Body of pancreas (tissue), 4 donors: ENCODE data around the gene MARK4. TPM values are rescaled to one million over a fixed set of nuclear protein-coding genes. Genes with fewer than 3 reads are reported as not detected.

ENCODE experiments used
- ATAC-seq: fragments of 150-250 bp; one replicate; pipeline ENCODE4 v1.9.1; 2016
- DNase-seq, 4 donors: peaks; one replicate each; pipeline ENCODE4 v3.0.0-alpha.2; 2019
- H3K27ac ChIP-seq, 4 donors: fragments of 200-600 bp; sonication (generic); 1 replicate in 3 of 4; 2 replicates in 1 of 4; pipeline versions ENCODE4 v1.5.1 to v1.6.1; 2016 to 2019; ENCODE audit warnings: mild to moderate bottlenecking in 1 of 4, mixed read lengths in 1 of 4, moderate library complexity in 1 of 4
- H3K27me3 ChIP-seq, 2 donors: fragments of 200-600 bp; sonication (generic); one replicate each; pipeline ENCODE4 v1.6.0; 2016; ENCODE audit warnings: mild to moderate bottlenecking in 1 of 2
- H3K36me3 ChIP-seq, 2 donors: fragments of 200-600 bp; sonication (generic); replicated peaks in 1 of 2; 2 replicates each; pipeline ENCODE4 v1.5.1; 2016; ENCODE audit warnings: low read depth in 2 of 2; ENCODE audit not compliant: insufficient read depth in 1 of 2
- H3K4me1 ChIP-seq: fragments of 200-600 bp; sonication (generic); one replicate; pipeline ENCODE4 v1.6.0; 2016
- H3K4me3 ChIP-seq, 2 donors: fragments of 200-600 bp; sonication (generic); 1 replicate in 1 of 2; 2 replicates in 1 of 2; pipeline ENCODE4 v1.5.1; 2016 to 2019
- H3K9me3 ChIP-seq, 3 donors: fragments of 200-600 bp; sonication (generic); 1 replicate in 2 of 3; 2 replicates in 1 of 3; pipeline ENCODE4 v1.5.1; 2016
- CTCF ChIP-seq, 7 experiments: fragments of 450-650 bp in 4 of 7; fragments of 200-600 bp in 3 of 7; sonication (generic) in 3 of 7; IDR thresholded peaks; one replicate each; pipeline ENCODE4 v1.5.1; 2016 to 2019; ENCODE audit warnings: antibody characterized with exemption in 7 of 7
- POLR2A ChIP-seq, 3 donors: fragments of 450-650 bp; IDR thresholded peaks; one replicate each; pipeline ENCODE4 v1.6.1; 2016; ENCODE audit warnings: antibody characterized with exemption in 3 of 3, mild to moderate bottlenecking in 2 of 3
- WGBS, 2 donors: methylation state at CpG; one replicate each; pipeline ENCODE4 v1.1.5; 2017; 5-methylcytosine and 5-hydroxymethylcytosine counted together
- intact Hi-C: fragments of 100-400 bp; cut with DNase I; formaldehyde crosslinking; loops from one replicate; pipeline ENCODE4 v1.15.1; 2023
- total RNA-seq, 2 donors: library from RNA; depleted of rRNA; stranded (reverse); fragments of >200 nt; gene quantifications; one replicate each; pipeline ENCODE4 v1.1.0, GENCODE V29; 2016

Gene MARK4
- total RNA-seq, 2 donors from 2014 or later, result 9.2 to 12.5 TPM

GRCh38 chr19:45294291-45295029 is 43.4 kb downstream of the MARK4 start:
- H3K4me1 ChIP-seq, result peaks cover 17% of the 10 kb centered on the region
- no peaks in the 10 kb centered on the region for H3K27me3 ChIP-seq
- peak; percentile 88 for ATAC-seq
- intact Hi-C loops, result no loop called here
- H3K36me3 ChIP-seq, result no peaks in the 10 kb centered on the region
- peak; percentile 46 to 72 (median 64) for DNase-seq
- no peaks in the 10 kb centered on the region for H3K9me3 ChIP-seq
- no peak overlapping the region for H3K4me3 ChIP-seq
- TF ChIP-seq CTCF (IDR thresholded peaks at IDR 0.05) (no peak), POLR2A (IDR thresholded peaks at IDR 0.05) (no peak)
- 46 to 49% methylated on average over 8 to 12 of the region's 12 CpGs for WGBS, 2 donors
- peak overlapping the region in 3 of 4 donors; percentile 13 to 75 (median 54) for H3K27ac ChIP-seq

GRCh38 chr19:45295873-45296272 is 44.8 kb downstream of the MARK4 start:
- Histone ChIP-seq H3K4me1 (peaks cover 17% of the 10 kb centered on the region), H3K27me3 (no peaks in the 10 kb centered on the region), H3K36me3 (no peaks in the 10 kb centered on the region), H3K4me3 (no peak overlapping the region), H3K9me3 (no peaks in the 10 kb centered on the region), H3K27ac (peak overlapping the region in 1 of 4 donors; percentile 13)
- intact Hi-C loops, result no loop called here
- no peak for ATAC-seq
- no peak for TF ChIP-seq POLR2A (IDR thresholded peaks at IDR 0.05)
- no peak for TF ChIP-seq CTCF (IDR thresholded peaks at IDR 0.05)
- DNase-seq, result no peak

GRCh38 chr19:45296355-45296754 is 45.3 kb downstream of the MARK4 start:
- Histone ChIP-seq H3K4me3 (no peak overlapping the region), H3K4me1 (peaks cover 17% of the 10 kb centered on the region), H3K27ac (no peak overlapping the region), H3K27me3 (no peaks in the 10 kb centered on the region), H3K9me3 (no peaks in the 10 kb centered on the region), H3K36me3 (no peaks in the 10 kb centered on the region)
- no peak for ATAC-seq
- 96 to 98% methylated on average over 4 of the region's 4 CpGs for WGBS, 2 donors
- TF ChIP-seq POLR2A (IDR thresholded peaks at IDR 0.05) (no peak), CTCF (IDR thresholded peaks at IDR 0.05) (no peak)
- intact Hi-C loops, result no loop called here
- no peak for DNase-seq

GRCh38 chr19:45297674-45298073 is 46.6 kb downstream of the MARK4 start:
- H3K36me3 ChIP-seq, result no peaks in the 10 kb centered on the region
- WGBS, 2 donors, result 94 to 97% methylated on average over 8 to 10 of the region's 18 CpGs
- peaks cover 17% of the 10 kb centered on the region for H3K4me1 ChIP-seq
- H3K27me3 ChIP-seq, result no peaks in the 10 kb centered on the region
- DNase-seq (no peak), ATAC-seq (no peak)
- intact Hi-C loops, result no loop called here
- H3K9me3 ChIP-seq, result no peaks in the 10 kb centered on the region
- no peak overlapping the region for H3K27ac ChIP-seq
- TF ChIP-seq CTCF (IDR thresholded peaks at IDR 0.05), result no peak
- TF ChIP-seq POLR2A (IDR thresholded peaks at IDR 0.05), result no peak
- no peak overlapping the region for H3K4me3 ChIP-seq

- ATAC-seq, result no peak
- no peaks in the 10 kb centered on the region for H3K9me3 ChIP-seq
- DNase-seq, result no peak
- H3K27ac ChIP-seq, result no peak overlapping the region
- H3K4me1 ChIP-seq, result peaks cover 17% of the 10 kb centered on the region
- WGBS, 2 donors, result 74 to 97% methylated on average over 4 to 5 of the region's 5 CpGs
- no peaks in the 10 kb centered on the region for H3K36me3 ChIP-seq
- TF ChIP-seq CTCF (IDR thresholded peaks at IDR 0.05) (no peak), POLR2A (IDR thresholded peaks at IDR 0.05) (no peak)
- no peak overlapping the region for H3K4me3 ChIP-seq
- H3K27me3 ChIP-seq, result no peaks in the 10 kb centered on the region
- intact Hi-C loops, result no loop called here
These were observed 47.2 kb downstream of the MARK4 start for GRCh38 chr19:45298264-45298663.
